DOHH2 (cell line): ENCODE measurements around the gene GRPEL2.

Source experiments
- CTCF ChIP-seq: fragments of 200-600 bp; sonication (generic); IDR thresholded peaks from one replicate; pipeline ENCODE4 v1.5.1; 2014; ENCODE audit warnings: antibody characterized with exemption, mild to moderate bottlenecking, low read depth, low read length; ENCODE audit not compliant: poor library complexity, severe bottlenecking
- EZH2phosphoT487 ChIP-seq: fragments of 200-600 bp; sonication (generic); IDR thresholded peaks from 2 replicates; pipeline ENCODE4 v1.6.1; 2017; ENCODE audit warnings: borderline replicate concordance, mild to moderate bottlenecking, antibody characterized with exemption, low read length, moderate library complexity, mixed read lengths

- TF ChIP-seq CTCF (peak; percentile 73), EZH2phosphoT487 (no peak)
Observed at GRCh38 chr5:149317281-149318048, 27.8 kb upstream of the GRPEL2 start.
